ENCODE results near the gene ACSS3.

DNA sequence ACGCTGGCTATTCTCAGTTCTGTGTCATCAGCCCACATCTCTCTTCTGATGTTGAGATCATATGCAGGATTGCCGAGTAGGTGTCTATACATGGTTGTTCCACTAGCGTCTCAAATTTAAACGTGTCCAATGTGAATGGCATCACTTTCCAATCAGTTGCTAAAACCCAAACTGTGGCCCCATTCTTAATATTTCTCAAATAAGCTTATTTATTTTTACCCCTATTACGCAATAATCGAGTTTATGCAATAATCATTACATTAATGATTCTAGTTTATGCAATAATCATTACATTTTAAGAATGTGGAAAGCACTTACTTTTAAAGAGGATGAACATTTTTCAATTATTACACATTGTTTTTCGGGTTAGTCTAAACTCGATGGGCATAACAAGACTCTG, 47.8 kb downstream of the ACSS3 start:
- no peak for TF ChIP-seq POLR2A (IDR thresholded peaks at IDR 0.05; ENCODE audit: low read depth, low read length)
- TF ChIP-seq POLR2AphosphoS5 (IDR thresholded peaks at IDR 0.05; ENCODE audit: low read depth, low read length), result no peak
